Measurements from ENCODE around the gene TAPBP.
"Not testable (repeated sequence)": the region's sequence is repeated elsewhere in the genome, so short reads cannot be mapped to it uniquely, and the experiment has no call there.

The TAPBP gene

DNA sequence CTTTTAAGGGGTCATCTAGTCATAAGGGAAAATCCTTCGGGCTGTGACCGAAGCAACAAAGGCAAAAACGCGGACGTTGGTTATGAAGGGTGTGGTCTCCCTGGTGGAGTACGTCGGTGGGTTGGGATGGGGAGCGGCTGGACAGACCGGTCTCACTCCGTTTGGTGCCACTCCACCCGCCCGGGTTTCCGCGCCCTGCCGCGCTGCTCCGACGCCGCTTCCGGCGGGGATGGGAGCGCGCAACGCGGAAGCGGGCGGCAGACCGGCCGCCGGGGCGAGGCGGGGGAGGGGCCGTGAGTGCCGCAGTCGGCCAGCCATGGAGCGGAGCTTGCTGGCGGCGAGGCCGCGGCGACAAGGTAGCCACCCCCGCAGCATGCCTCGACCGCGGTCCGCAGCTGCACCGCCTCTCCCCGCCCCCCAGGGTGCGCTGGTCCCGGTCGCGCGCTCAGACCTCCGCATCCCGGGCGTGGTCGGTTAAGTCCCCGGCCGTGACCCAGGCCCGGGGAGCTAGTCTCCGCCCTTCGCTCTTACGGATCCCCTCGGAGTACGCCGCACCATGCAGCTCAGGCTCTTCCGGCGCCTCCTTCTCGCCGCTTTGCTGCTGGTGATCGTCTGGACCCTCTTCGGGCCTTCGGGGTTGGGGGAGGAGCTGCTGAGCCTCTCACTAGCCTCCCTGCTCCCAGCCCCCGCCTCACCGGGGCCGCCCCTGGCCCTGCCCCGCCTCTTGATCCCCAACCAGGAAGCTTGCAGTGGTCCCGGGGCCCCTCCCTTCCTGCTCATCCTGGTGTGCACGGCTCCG lies 36.8 kb downstream of the TAPBP start, which contains the start of gene B3GALT4:
Gene B3GALT4 (plus strand): TSS at position 260 of the 799 bp plus-strand sequence. CDS start 297 bp downstream, at position 557.
- peak; percentile 47 to 66 (median 48) for DNase-seq (ENCODE audit: low read depth in 3 of 3)

DNA sequence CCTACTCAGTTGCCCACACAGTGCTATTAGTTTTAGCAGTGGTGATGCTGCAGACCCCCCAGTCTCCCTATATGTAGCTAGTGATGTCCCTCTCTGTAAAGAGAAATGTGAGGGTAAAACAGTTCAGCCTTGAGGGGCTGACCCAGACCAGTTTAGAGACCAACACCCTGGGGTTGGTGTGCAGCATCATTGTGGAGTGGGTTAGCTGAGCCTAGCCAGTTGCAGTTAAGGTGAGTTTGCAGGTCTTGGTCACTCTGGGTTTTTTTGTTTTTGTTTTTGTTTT lies 37.4 kb downstream of the TAPBP start:
- DNase-seq (ENCODE audit: low read depth in 3 of 3) = no peak

DNA sequence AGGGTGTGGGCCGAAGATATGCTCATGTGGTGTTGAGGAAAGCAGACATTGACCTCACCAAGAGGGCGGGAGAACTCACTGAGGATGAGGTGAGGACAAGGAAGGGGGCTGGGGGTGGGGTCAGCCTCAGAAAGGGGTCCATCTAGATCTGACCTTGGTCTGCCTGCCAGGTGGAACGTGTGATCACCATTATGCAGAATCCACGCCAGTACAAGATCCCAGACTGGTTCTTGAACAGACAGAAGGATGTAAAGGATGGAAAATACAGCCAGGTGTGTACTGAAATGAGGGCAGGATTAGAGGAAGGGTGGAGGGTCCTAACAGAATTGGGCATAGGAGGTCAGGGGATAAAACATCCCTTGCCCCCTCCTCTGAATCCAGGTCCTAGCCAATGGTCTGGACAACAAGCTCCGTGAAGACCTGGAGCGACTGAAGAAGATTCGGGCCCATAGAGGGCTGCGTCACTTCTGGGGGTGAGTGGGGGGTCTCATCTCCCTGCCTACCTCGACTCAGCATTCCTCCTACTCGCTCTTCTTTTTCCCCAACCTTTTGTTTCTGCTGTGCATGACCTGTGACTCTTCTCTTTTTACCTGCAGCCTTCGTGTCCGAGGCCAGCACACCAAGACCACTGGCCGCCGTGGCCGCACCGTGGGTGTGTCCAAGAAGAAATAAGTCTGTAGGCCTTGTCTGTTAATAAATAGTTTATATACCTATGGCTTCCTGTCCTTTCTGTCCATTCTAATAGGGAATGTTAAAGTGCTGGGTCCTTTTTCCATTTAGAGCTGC lies 37.9 kb downstream of the TAPBP start:
- not testable (repeated sequence) for DNase-seq (ENCODE audit: low read depth in 3 of 3)

DNA sequence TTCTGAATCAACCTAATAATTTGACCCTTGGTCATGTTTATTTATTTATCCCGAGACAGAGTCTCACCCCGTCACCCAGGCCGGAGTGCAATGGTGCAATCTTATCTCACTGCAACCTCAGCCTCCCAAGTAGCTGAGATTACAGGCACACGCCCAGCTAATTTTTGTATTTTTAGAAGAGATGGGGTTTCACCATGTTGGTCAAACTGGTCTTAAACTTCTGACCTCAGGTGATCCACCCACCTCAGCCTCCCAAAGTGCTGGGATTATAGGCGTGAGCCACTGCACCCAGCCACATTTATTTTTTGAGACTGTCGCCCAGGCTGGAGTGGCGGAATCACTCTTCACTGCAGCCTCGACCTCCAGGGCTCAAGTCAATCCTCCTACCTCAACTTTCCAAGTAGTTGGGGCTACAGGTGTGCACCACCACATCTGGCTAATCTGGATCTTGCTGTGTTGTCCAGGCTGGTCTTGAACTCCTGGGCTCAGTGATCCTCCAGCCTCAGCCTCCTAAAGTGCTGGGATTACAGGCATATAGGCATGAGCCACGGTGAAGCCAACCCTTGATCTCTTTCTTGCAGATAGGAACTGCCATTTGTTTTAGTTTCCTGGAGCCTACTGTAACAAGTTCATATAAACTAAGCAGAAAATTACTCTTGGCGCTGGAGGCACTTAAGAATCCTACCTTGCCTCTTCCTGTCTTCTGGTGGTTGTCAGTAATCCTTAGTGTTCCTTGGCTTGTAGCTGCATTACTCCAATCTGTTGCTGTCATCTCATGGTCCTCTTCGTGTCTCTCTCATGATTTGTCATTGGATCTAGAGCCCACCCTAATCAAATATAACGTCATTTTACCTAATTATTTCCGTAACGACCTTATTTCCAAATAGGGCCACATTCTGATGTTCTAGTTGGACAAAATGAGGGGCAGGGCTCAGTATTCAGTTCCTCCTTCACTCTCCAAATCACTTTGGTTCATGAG lies 39.7 kb downstream of the TAPBP start:
- DNase-seq (ENCODE audit: low read depth in 3 of 3) = no peak

DNA sequence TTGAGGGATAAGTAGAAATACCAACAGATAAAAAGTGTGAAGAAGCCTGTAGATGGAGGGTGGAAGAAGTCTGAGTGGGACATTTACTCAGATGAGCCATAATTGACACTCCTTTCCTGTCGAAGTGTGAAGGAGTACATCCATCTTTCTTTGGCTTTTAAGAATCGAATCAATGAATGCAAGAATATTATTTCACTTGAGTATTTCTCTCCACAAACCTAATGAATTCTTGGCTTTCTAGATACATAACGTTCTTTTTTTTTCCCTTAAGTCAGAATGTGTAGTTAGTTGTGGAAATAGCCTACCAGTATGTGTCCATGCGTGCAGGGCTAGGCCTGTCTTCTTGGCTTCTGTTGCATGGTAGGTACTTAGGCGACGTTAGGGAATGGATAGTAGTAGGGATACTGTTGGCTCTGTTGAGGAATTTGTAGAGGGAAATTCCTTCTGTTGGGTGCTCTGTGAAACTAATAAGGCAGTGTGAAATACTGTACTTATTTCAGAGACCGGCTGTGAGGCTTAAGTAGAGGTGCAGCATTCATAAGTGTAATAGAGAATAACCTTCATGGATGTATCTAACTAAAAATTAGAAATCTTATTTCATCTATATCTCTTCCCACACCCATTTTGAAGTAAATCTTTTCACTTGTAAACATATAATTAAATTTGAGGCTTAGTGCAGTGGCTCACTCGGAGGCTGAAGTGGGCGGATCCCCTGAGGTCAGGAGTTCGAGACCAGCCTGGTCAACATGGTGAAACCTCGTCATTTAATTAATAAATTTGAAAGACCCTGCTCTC lies 40.6 kb downstream of the TAPBP start:
- DNase-seq (ENCODE audit: low read depth in 3 of 3) = no peak

DNA sequence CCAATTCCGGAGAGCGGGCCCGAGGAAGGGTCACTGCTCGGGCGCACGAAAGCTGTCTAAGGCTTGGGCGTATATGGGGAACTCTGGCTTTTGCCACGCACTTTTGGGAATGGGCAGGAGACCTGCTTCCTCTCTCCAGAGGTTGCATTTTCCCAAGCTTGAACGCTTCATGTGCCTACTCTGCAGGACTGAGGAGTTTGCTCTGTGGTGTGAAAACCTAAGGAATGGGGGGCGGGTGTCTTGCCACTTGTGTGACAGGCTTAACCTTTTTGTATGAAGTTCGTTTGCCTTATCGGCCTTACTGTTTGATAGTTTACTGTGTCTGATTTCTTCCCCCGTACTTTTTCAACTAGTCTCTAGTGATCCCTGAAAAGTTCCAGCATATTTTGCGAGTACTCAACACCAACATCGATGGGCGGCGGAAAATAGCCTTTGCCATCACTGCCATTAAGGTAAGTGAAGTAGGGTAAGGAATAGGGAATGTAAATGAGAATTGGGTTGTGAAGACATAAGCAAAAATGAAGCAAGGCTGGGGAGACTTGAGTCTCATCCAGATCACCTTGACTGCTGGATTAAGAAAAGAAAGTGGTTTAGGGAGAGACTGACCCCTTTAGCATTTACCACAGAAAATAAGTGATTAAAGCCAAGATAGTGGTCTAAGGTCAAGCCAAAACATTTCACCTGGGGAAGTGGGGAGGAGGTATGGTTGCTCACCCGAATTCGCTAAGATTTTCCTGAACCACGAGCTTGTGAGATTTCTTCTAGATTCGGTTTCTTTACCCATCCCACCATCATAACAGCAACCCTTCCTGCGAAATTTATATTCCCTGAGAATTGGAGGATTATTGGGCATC lies 41.4 kb downstream of the TAPBP start:
- no peak for DNase-seq (ENCODE audit: low read depth in 3 of 3)

DNA sequence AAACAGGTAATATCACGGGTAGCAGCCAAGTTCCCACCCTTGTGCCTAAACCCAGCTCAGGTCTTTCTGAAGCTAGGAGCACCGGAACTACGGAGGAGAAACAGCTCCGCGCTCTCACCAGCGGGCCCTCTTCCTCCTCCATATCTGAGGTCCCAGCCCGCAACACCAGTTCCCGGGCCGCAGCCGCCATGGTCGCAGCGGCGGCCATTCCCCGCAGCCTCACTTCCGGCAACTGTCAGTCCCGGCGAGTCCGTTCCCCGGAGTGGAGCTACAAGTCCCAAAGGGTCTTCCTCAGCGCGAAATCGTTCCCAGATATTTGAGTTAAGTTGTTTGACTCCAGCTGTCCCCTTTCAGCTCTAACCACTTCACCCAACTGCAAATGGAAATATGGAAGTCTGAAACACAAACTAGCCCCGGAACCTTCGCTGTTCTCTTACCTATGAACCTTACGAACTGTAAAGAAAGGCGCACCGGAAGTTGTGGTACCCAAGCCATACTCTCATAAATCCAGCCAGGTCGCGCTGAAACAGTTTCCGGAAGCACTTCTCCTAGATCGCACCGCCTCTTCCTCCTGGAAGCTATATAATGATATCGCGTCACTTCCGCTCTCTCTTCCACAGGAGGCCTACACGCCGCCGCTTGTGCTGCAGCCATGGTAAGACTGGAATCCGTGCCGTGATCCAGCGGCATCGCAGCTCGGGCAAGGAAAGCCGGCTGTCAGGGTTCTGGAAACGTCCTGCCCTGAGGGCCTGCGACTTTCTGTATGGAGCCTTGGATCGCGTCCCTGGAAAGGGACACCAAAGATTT lies 42.2 kb downstream of the TAPBP start, which contains the start of the genes RPS18 and VPS52:
Gene RPS18 (plus strand): TSS at position 608 of the 807 bp plus-strand sequence. CDS start 45 bp downstream, at position 653.
Gene VPS52 (minus strand): TSS at position 409 of the 807 bp plus-strand sequence. CDS start 201 bp downstream, at position 208.
- DNase-seq (ENCODE audit: low read depth in 3 of 3) = peak; percentile 76 to 88 (median 82)

DNA sequence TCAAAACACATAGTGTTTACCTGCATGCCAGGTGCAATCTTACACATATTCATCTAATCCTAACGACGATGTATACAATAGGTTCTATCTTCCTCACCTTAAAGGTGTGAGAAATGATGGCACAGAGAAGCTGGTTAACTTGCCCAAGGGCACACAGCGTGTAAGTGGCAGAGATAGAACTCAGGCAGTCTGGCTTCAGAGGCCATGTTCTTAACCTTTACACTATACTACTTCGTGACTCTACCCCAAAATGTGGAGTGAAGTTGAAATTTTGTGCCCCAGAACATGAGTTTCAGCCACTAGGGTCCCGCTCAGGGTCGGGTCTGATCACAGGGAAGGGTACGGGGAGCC lies 42.8 kb downstream of the TAPBP start:
- no peak for DNase-seq (ENCODE audit: low read depth in 3 of 3)

DNA sequence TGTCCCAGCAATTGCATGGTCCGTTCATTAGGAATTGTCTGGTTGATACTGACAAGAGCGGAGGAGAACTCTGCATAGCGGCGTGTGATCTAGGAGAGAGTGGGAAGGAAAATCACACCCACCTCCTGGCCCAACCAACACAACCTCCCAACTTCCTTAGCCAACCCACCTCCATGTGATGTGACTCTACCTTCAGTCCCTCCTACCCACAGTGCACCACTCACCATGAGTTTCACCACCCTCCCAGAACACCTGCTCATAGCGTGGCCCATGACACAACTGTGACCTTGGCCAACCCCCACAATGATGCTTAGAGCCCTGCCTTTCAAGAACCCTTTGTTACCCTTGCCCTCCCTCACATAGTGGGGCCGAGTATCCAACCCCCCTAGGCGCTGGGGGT lies 49.9 kb downstream of the TAPBP start:
- DNase-seq (ENCODE audit: low read depth in 3 of 3) = no peak

DNA sequence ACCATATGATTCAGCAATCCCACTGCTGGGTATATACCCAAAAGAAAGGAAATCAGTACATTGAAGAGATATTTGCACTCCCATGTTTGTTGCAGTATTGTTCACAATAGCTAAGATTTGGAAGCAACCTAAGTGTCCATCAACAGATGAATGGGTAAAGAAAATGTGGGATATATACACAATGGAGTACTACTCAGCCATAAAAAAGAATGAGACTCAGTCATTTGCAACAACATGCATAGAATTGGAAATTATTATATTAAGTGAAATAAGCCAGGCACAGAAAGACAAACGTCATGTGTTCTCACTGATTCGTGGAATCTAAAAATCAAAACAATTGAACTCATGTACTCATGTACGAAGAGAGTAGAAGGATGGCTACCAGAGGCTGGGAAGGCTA lies 51.4 kb downstream of the TAPBP start:
- DNase-seq (ENCODE audit: low read depth in 3 of 3) = not testable (repeated sequence)

DNA sequence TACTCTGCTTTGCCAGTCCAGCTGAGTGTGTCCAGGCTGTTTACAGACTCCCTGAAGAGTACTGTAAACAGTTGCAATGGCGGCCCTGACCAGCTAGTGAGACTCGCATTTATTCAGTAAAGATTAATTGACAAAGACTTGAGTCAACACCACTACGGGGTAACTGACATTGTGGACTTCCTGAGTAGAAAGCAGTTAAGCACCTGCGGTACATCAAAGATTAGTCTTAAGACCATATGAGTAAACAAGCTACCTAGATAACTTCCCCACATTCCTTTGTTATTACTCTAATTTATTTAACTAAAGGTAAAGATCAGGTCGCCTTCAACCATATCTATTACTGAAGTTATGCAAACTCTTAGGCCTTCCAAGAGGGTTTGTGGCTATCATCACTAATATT lies 54.8 kb downstream of the TAPBP start:
- no peak for DNase-seq (ENCODE audit: low read depth in 3 of 3)

DNA sequence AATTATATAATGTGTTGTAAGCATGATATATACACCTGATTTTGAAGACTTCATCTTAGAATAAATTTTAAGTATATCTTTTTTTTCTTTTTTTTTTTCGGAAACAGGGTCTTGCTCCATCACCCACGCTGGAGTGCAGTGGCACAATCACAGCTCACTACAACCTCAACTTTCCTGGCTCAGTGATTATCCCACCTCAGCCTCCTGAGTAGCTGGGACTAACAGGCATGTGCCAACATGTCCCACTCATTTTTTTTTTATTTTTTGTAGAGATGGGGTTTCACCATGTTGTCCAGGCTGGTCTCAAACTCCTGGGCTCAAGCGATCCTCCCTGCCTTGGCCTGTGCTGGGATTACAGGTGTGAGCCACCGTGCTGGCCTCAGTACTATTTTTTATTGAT lies 59.3 kb downstream of the TAPBP start:
- DNase-seq (ENCODE audit: low read depth in 3 of 3) = no peak

DNA sequence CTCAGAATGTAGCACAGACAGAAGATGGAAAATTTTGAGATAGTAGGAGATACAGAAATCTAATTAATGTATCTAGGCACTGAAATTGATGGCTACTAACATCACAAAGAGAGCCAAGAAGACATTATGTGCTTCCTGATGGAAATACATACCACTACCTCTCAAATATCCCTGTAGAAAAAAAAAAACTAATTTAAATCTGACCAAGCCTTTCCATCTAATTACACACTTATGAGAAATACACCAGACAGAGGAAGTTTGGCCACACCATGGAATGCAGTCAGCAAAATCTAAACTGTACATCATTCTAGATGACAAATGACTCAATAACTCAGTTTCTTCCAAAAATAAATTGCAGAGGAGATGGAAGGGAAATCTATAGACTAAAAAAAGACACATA lies 61.1 kb downstream of the TAPBP start:
- no peak for DNase-seq (ENCODE audit: low read depth in 3 of 3)

DNA sequence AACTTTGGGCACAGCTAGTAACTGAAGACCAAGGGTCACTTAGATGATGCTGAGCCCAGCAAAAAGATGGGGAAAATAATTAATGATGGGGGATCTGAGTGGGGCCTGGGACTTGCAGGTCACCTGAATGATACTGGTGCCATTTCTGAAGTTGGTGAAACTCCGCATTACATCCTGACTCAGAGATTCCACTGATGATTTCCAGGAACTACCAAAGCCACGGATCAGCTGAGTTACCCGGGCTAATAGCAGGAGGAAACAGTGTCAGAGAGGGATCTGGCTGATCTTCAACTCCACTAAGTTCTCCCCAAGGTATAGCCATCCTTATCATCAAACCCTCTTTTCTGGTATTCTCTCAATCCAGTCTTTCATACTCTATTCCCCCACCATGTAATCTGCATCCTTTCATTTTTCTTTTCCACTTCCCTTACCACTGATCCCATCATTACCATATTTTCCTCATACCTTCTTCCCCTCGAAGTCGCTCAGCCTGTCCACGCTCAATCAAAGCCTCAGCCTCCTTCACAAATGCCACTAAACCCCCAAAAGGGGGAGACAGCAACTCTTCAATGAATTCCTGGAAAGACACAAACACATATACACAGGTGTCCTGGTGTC lies 62.4 kb downstream of the TAPBP start:
- no peak for DNase-seq (ENCODE audit: low read depth in 3 of 3)

DNA sequence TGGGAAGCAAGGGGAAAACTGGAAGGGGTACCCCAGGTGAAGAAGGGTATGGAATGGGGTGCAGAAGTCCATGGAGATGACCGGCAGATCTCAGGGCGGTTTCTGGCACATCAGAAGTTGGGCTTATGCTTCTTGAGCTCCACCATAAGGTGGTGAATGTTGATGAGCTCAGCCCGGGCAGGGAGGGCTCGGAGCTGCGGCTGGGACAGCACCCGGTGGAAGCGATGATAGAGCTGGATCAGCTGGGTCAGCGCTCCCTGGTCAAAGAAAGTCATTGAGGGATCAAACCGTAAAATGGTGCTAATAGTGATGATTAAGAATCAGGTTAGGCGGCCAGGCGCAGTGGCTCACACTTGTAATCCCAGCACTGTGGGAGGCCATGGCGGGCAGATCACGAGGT lies 63.1 kb downstream of the TAPBP start:
- DNase-seq (ENCODE audit: low read depth in 3 of 3) = no peak

DNA sequence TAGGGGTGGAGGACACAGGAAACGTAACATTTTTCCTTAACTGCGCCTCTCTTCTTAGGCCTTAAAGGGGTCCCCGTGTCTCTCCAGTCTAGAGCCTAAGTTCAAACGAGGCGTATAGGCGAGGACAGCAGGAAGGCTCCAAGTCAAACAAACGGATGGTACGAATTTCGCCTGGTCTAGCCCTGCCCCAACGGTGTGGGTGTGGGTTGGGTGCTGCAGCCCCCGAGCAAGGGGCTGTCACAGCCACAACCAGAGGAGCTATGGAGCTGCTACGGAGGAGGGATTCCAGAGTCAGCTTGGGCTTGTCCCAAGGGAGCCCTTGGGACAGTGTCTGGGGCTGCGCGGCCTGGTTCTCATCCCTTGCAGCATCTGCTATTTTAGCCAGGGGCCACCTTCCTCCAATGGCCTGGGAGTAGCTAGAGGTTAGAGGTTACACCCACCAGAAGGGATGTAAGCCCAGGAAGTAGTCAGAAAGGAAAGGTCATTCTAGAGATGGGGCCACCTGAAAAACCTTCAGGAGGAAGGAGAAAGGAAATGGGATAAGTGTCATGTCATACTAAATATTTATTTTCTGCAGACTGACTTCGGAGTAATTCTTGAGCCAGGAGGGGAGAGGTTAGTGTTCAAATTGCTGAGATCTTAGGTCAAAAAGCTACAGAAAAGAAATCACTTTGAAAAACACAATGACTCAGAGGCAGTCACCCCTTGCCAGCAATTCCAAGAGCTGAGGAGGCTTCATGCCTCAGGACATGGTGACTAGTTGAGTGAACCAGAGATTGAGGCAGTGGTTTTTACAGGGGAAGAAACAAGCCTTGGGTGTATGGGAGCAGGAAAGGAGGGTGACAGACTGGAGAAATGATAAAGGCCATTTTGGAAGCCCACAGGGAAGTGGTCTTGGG lies 63.9 kb downstream of the TAPBP start:
- peak in 1 of 3 experiments; percentile 12 for DNase-seq (ENCODE audit: low read depth in 3 of 3)

All from stimulated activated CD4-positive, alpha-beta T cell treated with anti-CD3 and anti-CD28 coated beads, TNF-alpha, amount 100 ng/mL, for 4 hours (primary cell).